GM12878 (cell line): ENCODE results near the gene TOLLIP. TPM values are rescaled to one million over a fixed set of nuclear protein-coding genes. Genes with fewer than 3 reads are reported as not detected.

Source experiments
- ATAC-seq: fragments of 200-7000 bp; cut with Tn5 transposase; 3 replicates; pipeline ENCODE4 v1.9.1; 2020; ENCODE audit warnings: mild to moderate bottlenecking, moderate library complexity
- BruUV-seq: library from RNA; stranded (reverse); fragments of 400-500 nt; replicated peaks from 2 replicates; lab custom pipeline; 2021; lab: Mats Ljungman, UMichigan
- CTCF ChIA-PET: fragments of 300-600 bp; sonication (Branson Sonifier 250); formaldehyde crosslinking; extraction: SDS; loops from one replicate; lab custom pipeline; 2021; ENCODE audit warnings: inconsistent platforms; lab: Yijun Ruan, JAX
- POLR2A ChIA-PET: fragments of 350-600 bp; formaldehyde crosslinking; extraction: SDS; loops from one replicate; lab custom pipeline; 2021; ENCODE audit warnings: inconsistent platforms; lab: Charles Lee
- RAD21 ChIA-PET: fragments of 300-600 bp; sonication (Branson Sonifier 250); formaldehyde crosslinking; loops from one replicate; lab custom pipeline; 2023; ENCODE audit warnings: antibody characterized with exemption; ENCODE audit not compliant: unreplicated experiment; lab: Charles Lee
- SMC1A ChIA-PET: fragments of 300-600 bp; sonication (Branson Sonifier 250); formaldehyde crosslinking; loops from one replicate; lab custom pipeline; 2023; ENCODE audit not compliant: unreplicated experiment, uncharacterized antibody; lab: Charles Lee
- DNase-seq: peaks from one replicate; pipeline ENCODE4 v3.0.0-alpha.2; 2011; ENCODE audit warnings: low read depth, low spot score
- FAIRE-seq: peaks from 3 replicates; lab custom pipeline; 2011; peaks lifted over from hg19 to GRCh38; lab: Jason Lieb, UNC
- H2AFZ ChIP-seq: 2 replicates; pipeline ENCODE4 v1.6.0; 2011; ENCODE audit warnings: low read depth, low read length, control low read depth; ENCODE audit not compliant: control insufficient read depth
- H3K27ac ChIP-seq: 2 replicates; pipeline ENCODE4 v1.5.1; 2011; ENCODE audit warnings: control low read depth; ENCODE audit not compliant: control insufficient read depth, insufficient read depth
- H3K27me3 ChIP-seq, 2 experiments: replicated peaks in 1 of 2; 2 replicates each; pipeline versions ENCODE4 v1.6.0 to v1.6.1; 2011; ENCODE audit warnings: low read length in 1 of 2; ENCODE audit not compliant: control insufficient read depth in 2 of 2, insufficient read depth in 2 of 2
- H3K36me3 ChIP-seq, 2 experiments: 2 replicates each; pipeline ENCODE4 v1.5.1; 2011; ENCODE audit warnings: low read length in 1 of 2; ENCODE audit not compliant: control insufficient read depth in 2 of 2, insufficient read depth in 2 of 2
- H3K4me1 ChIP-seq: 2 replicates; pipeline ENCODE4 v1.6.1; 2011; ENCODE audit warnings: mild to moderate bottlenecking, low read length, moderate library complexity, mixed read lengths; ENCODE audit not compliant: control insufficient read depth, insufficient read depth
- H3K4me2 ChIP-seq: 2 replicates; pipeline ENCODE4 v1.6.0; 2011; ENCODE audit warnings: control low read depth; ENCODE audit not compliant: control insufficient read depth, insufficient read depth
- H3K4me3 ChIP-seq: fragments of 200-600 bp; sonication (generic); 2 replicates; pipeline ENCODE4 v1.5.1; 2016
- H3K79me2 ChIP-seq: 2 replicates; pipeline ENCODE4 v1.6.0; 2011; ENCODE audit warnings: low read length; ENCODE audit not compliant: control insufficient read depth, insufficient read depth
- H3K9ac ChIP-seq: 2 replicates; pipeline ENCODE4 v1.8.0; 2011; ENCODE audit warnings: low read length, control low read depth, mixed read lengths; ENCODE audit not compliant: control insufficient read depth, insufficient read depth
- H3K9me3 ChIP-seq: replicated peaks from 3 replicates; pipeline ENCODE4 v1.5.1; 2011; ENCODE audit warnings: mild to moderate bottlenecking, low read length; ENCODE audit not compliant: control insufficient read depth, insufficient read depth
- H4K20me1 ChIP-seq: 2 replicates; pipeline ENCODE4 v1.6.0; 2011; ENCODE audit not compliant: control insufficient read depth, insufficient read depth
- ATF2 ChIP-seq: IDR thresholded peaks from 2 replicates; pipeline ENCODE4 v1.6.1; 2012; ENCODE audit warnings: low read length, inconsistent platforms
- BACH1 ChIP-seq: fragments of 450-650 bp; IDR thresholded peaks from 2 replicates; pipeline ENCODE4 v1.6.1; 2017; ENCODE audit warnings: mild to moderate bottlenecking, borderline replicate concordance
- CBFB ChIP-seq: IDR thresholded peaks from 2 replicates; pipeline ENCODE4 v1.6.1; 2016; ENCODE audit warnings: antibody characterized with exemption, low read depth
- EED ChIP-seq: sonication (generic); IDR thresholded peaks from 2 replicates; pipeline ENCODE4 v1.6.1; 2016; ENCODE audit warnings: antibody characterized with exemption, low read depth
- EZH2 ChIP-seq: IDR thresholded peaks from 2 replicates; pipeline ENCODE4 v1.6.1; 2012; ENCODE audit warnings: low read depth, mild to moderate bottlenecking, control low read depth, inconsistent platforms, low read length, borderline replicate concordance; ENCODE audit not compliant: control insufficient read depth
- IRF5 ChIP-seq: fragments of 450-650 bp; IDR thresholded peaks from 2 replicates; pipeline ENCODE4 v1.6.1; 2017; ENCODE audit warnings: borderline replicate concordance
- JUND ChIP-seq: IDR thresholded peaks from 2 replicates; pipeline ENCODE4 v1.6.1; 2012; ENCODE audit warnings: low read depth, mild to moderate bottlenecking, low read length, improper control_type of control experiment, moderate library complexity
- KDM1A ChIP-seq: fragments of 200-600 bp; sonication (generic); IDR thresholded peaks from 2 replicates; pipeline ENCODE4 v1.6.1; 2016; ENCODE audit warnings: borderline replicate concordance
- PML ChIP-seq: IDR thresholded peaks from 2 replicates; pipeline ENCODE4 v1.6.1; 2012; ENCODE audit warnings: low read length, inconsistent platforms
- POLR2AphosphoS5 ChIP-seq: IDR thresholded peaks from 2 replicates; pipeline ENCODE4 v1.6.1; 2011; ENCODE audit warnings: mild to moderate bottlenecking, low read length, inconsistent platforms
- RBBP5 ChIP-seq: fragments of 200-600 bp; sonication (generic); conservative IDR thresholded peaks from 2 replicates; pipeline ENCODE4 v1.6.1; 2016
- RFX5 ChIP-seq: IDR thresholded peaks from 2 replicates; pipeline ENCODE4 v1.6.1; 2011; ENCODE audit warnings: low read depth, low read length, improper control_type of control experiment
- SKIL ChIP-seq: fragments of 450-650 bp; IDR thresholded peaks from 2 replicates; pipeline ENCODE4 v1.6.1; 2017; ENCODE audit warnings: mild to moderate bottlenecking, low read depth, inconsistent platforms; ENCODE audit not compliant: poor library complexity, severe bottlenecking
- SUZ12 ChIP-seq: fragments of 200-600 bp; sonication (generic); IDR thresholded peaks from one replicate; pipeline ENCODE4 v1.6.1; 2018; ENCODE audit warnings: antibody characterized with exemption, mild to moderate bottlenecking; ENCODE audit not compliant: unreplicated experiment
- ZBTB11 ChIP-seq: fragments of 450-650 bp; formaldehyde crosslinking; IDR thresholded peaks from 2 replicates; pipeline ENCODE4 v1.5.0; 2022; ENCODE audit warnings: mild to moderate bottlenecking, missing genetic modification characterization
- ZSCAN29 ChIP-seq: fragments of 450-650 bp; IDR thresholded peaks from 2 replicates; pipeline ENCODE4 v1.6.1; 2017; ENCODE audit warnings: mild to moderate bottlenecking, moderate library complexity
- WGBS: methylation state at CpG from one replicate; pipeline ENCODE4 v1.1.6; 2016; ENCODE audit warnings: low lambda C conversion rate; ENCODE audit not compliant: insufficient replicate concordance, insufficient coverage; ENCODE audit errors: missing lambda C conversion rate; 5-methylcytosine and 5-hydroxymethylcytosine counted together
- in situ Hi-C: fragments of 300-500 bp; cut with MboI; formaldehyde crosslinking; loops from 9 replicates; pipeline ENCODE4 v1.14.3; 2018; ENCODE audit warnings: mixed read lengths
- intact Hi-C: fragments of 100-400 bp; cut with micrococcal nuclease; formaldehyde crosslinking; loops from one replicate; pipeline ENCODE4 v1.14.2; 2022; ENCODE audit not compliant: unreplicated experiment
- polyA plus RNA-seq, 11 experiments: library from polyadenylated mRNA; depleted of rRNA in 4 of 11; unstranded in 6 of 11; stranded (reverse) in 5 of 11; fragments of >200 nt; fragmentation: Nextera tagmentation in 4 of 11; fragmentation: Illumina TruSeq in 1 of 11; extraction: Ambion mirVana in 4 of 11; extraction: Trizol in 1 of 11; gene quantifications; 1 replicate in 1 of 11; 2 replicates in 10 of 11; pipeline versions ENCODE4 v1.2.1 to v1.2.3, GENCODE V29; 2011 to 2016; ENCODE audit warnings: inconsistent platforms in 2 of 11, missing spikeins in 2 of 11, low read depth in 1 of 11
- total RNA-seq, 4 experiments: library from RNA; depleted of rRNA in 3 of 4; stranded (reverse); fragments of >200 nt in 3 of 4; fragmentation: Illumina TruSeq in 1 of 4; extraction: Trizol in 1 of 4; gene quantifications; 2 replicates each; pipeline versions ENCODE4 v1.2.1 to v1.2.3, GENCODE V29; 2013 to 2021

Gene TOLLIP
- total and polyA plus RNA-seq, 10 of the 15 experiments (the other 5 are each of a cell fraction or from before 2014, with no cell fraction given), result 0.47 to 39.5 (median 21.6) TPM

GRCh38 chr11:1228101-1228821 is 81.2 kb downstream of the TOLLIP start:
- FAIRE-seq (no peak), ATAC-seq (no peak), DNase-seq (no peak)
- ChIA-PET SMC1A (no interaction called here), RAD21 (no interaction called here), CTCF (no interaction called here), POLR2A (no interaction called here)
- Histone ChIP-seq H3K4me3 (no peak overlapping the region), H3K36me3 (no peaks in the 10 kb centered on the region), H3K27ac (no peak overlapping the region), H3K79me2 (no peaks in the 10 kb centered on the region), H3K9me3 (no peaks in the 10 kb centered on the region), H3K4me1 (no peaks in the 10 kb centered on the region), H2AFZ (no peak overlapping the region), H4K20me1 (no peaks in the 10 kb centered on the region), H3K4me2 (no peak overlapping the region), H3K9ac (no peak overlapping the region), H3K27me3 (no peaks in the 10 kb centered on the region)
- intact Hi-C loops (no loop called here), in situ Hi-C loops (no loop called here)
- WGBS, result 46% methylated on average over 17 of the region's 31 CpGs
- no TSS peak for BruUV-seq
- TF ChIP-seq CBFB, result no peak
- TF ChIP-seq EZH2, result no peak
- no peak for TF ChIP-seq EED
- no peak for TF ChIP-seq PML
- no peak for TF ChIP-seq ZBTB11 (CRISPR knock-in tag)
- no peak for TF ChIP-seq KDM1A
- no peak for TF ChIP-seq BACH1
- no peak for TF ChIP-seq JUND
- TF ChIP-seq IRF5, result no peak
- TF ChIP-seq SUZ12, result no peak
- no peak for TF ChIP-seq SKIL
- no peak for TF ChIP-seq POLR2AphosphoS5
- TF ChIP-seq ZSCAN29, result no peak
- TF ChIP-seq RBBP5, result no peak
- TF ChIP-seq ATF2, result no peak
- no peak for TF ChIP-seq RFX5
